Esophagus squamous epithelium (tissue), 4 donors: ENCODE measurements around the gene NELL1.

Experiments used
- POLR2A ChIP-seq, 4 donors: fragments of 450-650 bp; IDR thresholded peaks; one replicate each; pipeline ENCODE4 v1.6.1; 2017; ENCODE audit warnings: antibody characterized with exemption in 4 of 4, mild to moderate bottlenecking in 4 of 4, moderate library complexity in 3 of 4
- TF ChIP-seq, protein P1 (sequence below), 6 experiments: fragments of 450-650 bp in 4 of 6; fragments of 200-600 bp in 2 of 6; sonication (generic) in 2 of 6; IDR thresholded peaks; one replicate each; pipeline ENCODE4 v1.5.1; 2016 to 2019; ENCODE audit warnings: antibody characterized with exemption in 6 of 6, mild to moderate bottlenecking in 4 of 6, moderate library complexity in 4 of 6

DNA sequence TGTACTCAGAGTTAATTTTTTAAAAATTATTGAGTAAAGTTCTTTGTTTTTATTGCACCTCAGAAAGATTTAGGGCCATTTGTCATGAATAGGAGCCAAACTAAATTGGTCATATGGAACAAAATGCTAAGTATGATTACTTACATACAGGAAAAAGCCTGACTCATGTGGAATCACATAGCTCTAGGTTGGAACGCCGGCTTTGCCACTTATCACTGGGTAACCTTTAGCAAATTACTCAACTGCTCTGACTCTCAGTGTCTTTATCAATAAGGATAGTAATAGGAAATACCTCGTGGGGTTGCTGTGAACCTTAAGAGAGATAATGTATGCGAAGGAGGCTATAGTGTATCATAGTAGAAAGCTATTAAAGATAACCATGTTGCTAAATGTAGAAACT, 638.5 kb downstream of the NELL1 start:
- TF ChIP-seq, protein P1, sequence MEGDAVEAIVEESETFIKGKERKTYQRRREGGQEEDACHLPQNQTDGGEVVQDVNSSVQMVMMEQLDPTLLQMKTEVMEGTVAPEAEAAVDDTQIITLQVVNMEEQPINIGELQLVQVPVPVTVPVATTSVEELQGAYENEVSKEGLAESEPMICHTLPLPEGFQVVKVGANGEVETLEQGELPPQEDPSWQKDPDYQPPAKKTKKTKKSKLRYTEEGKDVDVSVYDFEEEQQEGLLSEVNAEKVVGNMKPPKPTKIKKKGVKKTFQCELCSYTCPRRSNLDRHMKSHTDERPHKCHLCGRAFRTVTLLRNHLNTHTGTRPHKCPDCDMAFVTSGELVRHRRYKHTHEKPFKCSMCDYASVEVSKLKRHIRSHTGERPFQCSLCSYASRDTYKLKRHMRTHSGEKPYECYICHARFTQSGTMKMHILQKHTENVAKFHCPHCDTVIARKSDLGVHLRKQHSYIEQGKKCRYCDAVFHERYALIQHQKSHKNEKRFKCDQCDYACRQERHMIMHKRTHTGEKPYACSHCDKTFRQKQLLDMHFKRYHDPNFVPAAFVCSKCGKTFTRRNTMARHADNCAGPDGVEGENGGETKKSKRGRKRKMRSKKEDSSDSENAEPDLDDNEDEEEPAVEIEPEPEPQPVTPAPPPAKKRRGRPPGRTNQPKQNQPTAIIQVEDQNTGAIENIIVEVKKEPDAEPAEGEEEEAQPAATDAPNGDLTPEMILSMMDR (IDR thresholded peaks at IDR 0.05), result no peak
- TF ChIP-seq POLR2A (IDR thresholded peaks at IDR 0.05), result no peak
